GM18951 (cell line): ENCODE data around the gene HOXA3.

Experiments
- POLR2A ChIP-seq: IDR thresholded peaks from 4 replicates; pipeline ENCODE4 v1.6.1; 2011; ENCODE audit warnings: mild to moderate bottlenecking; ENCODE audit not compliant: insufficient read length, insufficient read depth; ENCODE audit errors: extremely low read depth
- in situ Hi-C: fragments of 300-500 bp; cut with MboI; formaldehyde crosslinking; loops from one replicate; pipeline ENCODE4 v1.12.0; 2022; ENCODE audit warnings: low sequenced_read_pairs, mixed read lengths, inconsistent platforms; ENCODE audit not compliant: unreplicated experiment

HOXA3 gene

DNA sequence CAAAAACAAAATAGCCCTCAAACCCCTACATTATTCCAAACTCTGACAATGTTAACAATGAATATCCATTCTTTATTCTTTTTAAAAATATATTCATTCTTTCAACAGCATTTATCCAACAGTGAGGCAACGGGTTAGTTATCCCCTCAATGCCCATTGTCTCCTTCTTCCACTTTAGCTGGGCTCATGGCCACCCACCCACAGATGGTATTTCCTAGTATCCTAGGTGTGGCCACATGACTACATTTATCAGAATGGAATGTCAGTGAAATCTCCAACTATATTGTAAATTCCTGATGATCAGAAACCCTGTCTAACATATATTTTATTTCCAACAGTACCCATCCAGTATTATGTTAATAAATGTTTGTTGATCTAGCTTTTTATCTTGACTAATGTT is 70.2 kb downstream of the HOXA3 start:
- TF ChIP-seq POLR2A = no peak
- in situ Hi-C loops = no loop called here

DNA sequence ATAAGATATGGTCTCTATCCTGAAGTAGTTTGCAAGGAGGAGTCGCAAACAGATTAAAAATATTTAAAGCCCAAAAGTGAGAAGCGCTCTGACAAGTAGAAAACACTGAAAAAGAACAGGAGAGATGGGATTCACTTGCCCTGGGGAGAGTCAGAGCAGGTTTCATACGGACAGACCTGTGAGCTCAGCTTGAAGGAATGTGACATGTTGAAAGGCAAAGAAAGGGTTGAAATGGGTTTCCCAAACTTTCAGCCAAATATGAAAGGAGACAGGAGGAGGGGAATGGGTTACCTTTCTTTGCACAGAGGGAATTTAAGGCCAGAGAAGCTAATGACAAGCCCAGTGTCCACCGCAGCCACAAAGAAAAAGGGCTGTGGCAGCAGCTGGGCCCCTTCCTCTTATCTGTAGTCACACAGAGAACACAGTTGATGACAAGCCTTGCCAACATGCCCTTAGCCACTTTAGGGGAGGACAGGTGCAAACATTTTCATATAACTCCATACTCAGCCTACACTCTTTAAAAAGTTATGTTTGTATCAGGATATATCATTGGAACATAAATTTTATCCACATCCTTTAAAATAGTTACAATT is 71.4 kb downstream of the HOXA3 start:
- in situ Hi-C loops = no loop called here
- TF ChIP-seq POLR2A = no peak

GRCh38 chr7:27079234-27079975 is 73.0 kb downstream of the HOXA3 start:
- TF ChIP-seq POLR2A = no peak
- in situ Hi-C loops = no loop called here

- no peak for TF ChIP-seq POLR2A
- in situ Hi-C loops = no loop called here
Measured at GRCh38 chr7:27078616-27079233, 73.7 kb downstream of the HOXA3 start.

DNA sequence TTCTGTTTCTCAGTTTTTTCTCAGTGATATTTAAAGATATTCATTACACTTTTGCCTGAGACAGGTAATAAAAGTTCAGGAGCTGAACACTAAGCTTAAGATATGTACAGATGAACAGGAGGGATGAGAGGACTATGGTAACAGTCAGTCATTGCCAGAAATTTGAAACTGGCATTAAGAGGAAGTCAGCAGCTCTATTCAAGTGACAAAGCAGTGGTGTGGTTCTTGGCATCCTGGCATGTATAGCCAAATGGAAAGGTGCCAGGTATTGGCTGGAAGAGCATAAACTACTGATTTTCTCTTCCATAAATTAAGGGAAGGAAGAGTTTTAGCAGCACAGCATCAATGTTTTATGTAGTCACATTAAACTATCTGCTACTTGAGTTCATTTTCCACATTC is 79.3 kb downstream of the HOXA3 start:
- in situ Hi-C loops = no loop called here
- no peak for TF ChIP-seq POLR2A

DNA sequence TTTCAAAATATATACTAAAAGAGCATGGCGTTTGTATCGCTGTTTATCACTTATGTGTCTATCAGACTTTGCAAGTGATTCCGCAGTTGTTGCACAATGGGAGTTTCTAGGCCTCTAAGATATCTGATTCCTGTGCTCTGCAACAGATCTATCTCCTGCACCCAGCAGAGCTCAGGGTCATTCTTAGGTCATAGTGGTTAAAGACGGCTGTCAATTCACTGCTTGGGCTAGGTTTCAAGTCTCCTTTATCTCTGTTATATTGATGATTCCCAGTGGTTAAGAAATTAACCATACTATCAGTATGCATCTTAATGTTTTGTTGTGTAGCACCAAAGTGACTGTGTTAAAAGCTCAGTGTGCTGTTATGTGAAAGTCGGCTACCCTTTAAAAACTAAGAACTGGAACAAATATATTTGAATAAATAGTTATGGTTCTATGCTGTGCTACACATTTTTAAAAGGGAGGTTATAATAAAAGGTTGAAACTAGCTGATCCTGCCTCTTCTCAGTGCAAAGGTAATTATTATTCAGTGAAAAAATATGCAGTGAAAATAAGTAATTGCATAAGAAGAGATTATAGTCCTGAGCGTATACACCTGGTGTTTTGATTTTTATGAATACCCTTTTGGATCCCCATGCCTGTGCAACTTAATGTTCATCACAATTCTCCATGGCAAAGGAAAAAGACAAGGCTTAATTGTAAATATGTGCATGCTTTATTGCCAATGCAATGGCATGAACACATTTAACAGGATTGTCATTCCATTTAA is 80.6 kb downstream of the HOXA3 start:
- TF ChIP-seq POLR2A = no peak
- in situ Hi-C loops = no loop called here

DNA sequence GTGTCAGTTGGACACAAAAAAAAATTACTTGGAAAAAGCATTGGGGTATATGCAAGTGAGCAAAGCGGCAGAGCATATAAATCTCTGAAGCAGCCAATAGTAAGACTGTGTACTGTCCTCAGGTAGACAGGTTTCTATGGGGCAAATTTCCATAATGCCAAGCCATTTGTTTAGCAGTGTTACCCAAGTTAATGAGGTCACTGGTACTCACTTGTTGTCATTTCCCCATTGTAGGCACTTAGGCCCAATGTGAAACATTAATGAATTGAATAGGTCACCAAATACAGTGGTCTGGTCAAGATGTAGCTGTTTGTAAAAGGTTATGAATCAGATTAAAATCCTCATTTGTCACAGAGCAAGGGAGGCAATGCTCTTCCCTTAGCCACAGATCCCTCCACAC is 84.1 kb downstream of the HOXA3 start:
- TF ChIP-seq POLR2A = no peak
- in situ Hi-C loops = no loop called here

DNA sequence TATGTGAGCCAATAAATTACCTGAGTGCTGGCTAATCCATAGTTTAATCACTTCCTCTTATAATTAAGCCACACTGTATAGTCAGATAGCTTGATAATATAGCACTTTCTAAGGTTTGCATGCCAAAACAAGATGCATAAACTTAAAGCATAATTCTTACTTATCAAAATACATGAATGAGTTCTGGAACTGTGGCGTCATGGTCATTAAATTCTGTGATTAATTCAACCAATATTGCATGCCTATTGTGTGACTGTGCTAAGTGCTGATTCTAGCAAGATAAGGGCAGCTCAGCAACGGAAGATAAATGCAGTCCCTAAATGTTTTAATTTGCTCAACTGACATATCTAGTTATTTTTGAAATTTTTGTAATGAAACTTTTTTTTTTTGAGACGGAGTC is 86.2 kb downstream of the HOXA3 start:
- in situ Hi-C loops = no loop called here
- TF ChIP-seq POLR2A = no peak

DNA sequence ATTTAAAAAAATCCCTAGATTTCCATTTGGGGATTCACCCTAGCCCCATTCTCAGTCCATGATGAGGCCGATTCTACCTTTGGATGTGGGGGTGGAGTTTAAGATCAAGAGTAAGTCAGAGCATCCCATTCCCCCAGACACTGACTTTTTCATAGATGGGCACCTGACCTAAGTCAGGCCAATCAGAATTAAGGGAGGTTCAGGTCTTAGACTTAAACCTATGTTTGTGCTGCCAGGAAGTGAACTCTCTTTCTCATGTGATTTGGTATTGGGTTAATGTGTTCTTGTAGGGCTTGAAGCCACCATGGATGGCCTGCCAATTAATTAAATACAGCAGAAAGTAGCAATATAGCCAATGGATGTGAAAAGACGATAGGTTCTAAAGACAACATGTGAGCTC is 86.7 kb downstream of the HOXA3 start:
- TF ChIP-seq POLR2A = no peak
- in situ Hi-C loops = no loop called here

- in situ Hi-C loops = no loop called here
- no peak for TF ChIP-seq POLR2A
Measured at GRCh38 chr7:27064661-27065060, 87.7 kb downstream of the HOXA3 start.

- TF ChIP-seq POLR2A = no peak
Measured at GRCh38 chr7:27064159-27064558, 88.2 kb downstream of the HOXA3 start.

DNA sequence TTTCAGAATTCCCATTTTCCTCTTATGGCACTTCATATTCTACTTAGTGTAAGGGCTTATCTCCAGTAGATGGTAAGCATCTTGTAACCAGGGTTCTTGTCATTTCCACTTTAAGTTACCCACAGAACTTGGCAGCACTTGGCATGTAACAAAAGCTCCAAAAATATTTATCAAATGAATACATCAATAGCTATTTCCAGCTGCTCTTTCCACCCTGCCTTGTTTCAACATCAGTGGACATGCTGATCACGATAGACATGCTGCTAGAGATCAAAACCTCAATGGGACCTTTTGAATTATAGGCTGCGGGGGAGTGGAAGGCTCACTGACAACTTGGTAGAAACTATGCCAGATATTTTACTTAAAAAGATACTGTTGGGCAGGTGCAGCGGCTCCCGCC is 89.4 kb downstream of the HOXA3 start:
- in situ Hi-C loops = no loop called here
- TF ChIP-seq POLR2A = no peak

More at GRCh38 chr7:27064159-27064558, 88.2 kb downstream of the HOXA3 start:
- in situ Hi-C loops = no loop called here
